A549 treated with Mapracorat at 1 μM for 4 hours (cell line): ENCODE data around the gene SPTBN2. TPM values are rescaled to one million over a fixed set of nuclear protein-coding genes. Genes with fewer than 3 reads are reported as not detected.

Experiments used
- total RNA-seq: library from RNA; stranded (reverse); fragments of 200-300 nt; extraction: Qiagen RNA extraction; gene quantifications from 5 replicates; pipeline ENCODE4 v1.2.3, GENCODE V29; 2022

Gene SPTBN2
- total RNA-seq = 8.7 to 10.7 TPM (median 9.7 TPM) in 5 replicates

GRCh38 chr11:66728693-66729385 is at the start of gene SPTBN2:
Gene SPTBN2, minus strand, starts transcription at chr11:66729216. Its CDS starts 7,976 bp downstream, at chr11:66721240.

GRCh38 chr11:66677599-66678375 is 51.2 kb downstream of the SPTBN2 start, which contains the start of gene RBM4B:
Gene RBM4B, minus strand, starts transcription at chr11:66677887. Its CDS starts 808 bp downstream, at chr11:66677079.

GRCh38 chr11:66638177-66639065 is 90.6 kb downstream of the SPTBN2 start, which contains the start of gene RBM4:
Gene RBM4, plus strand, starts transcription at chr11:66638703. Its CDS starts 1,009 bp downstream, at chr11:66639712.

Other genes with a start within 250 kb of the SPTBN2 start
- gene DPP3, start 248.8 kb downstream of the SPTBN2 start, total RNA-seq = 52.7 to 59.0 TPM (median 57.5 TPM) in 5 replicates
- gene BBS1, start 218.6 kb downstream of the SPTBN2 start, total RNA-seq = 8.2 to 11.7 TPM (median 9.5 TPM) in 5 replicates
- gene ZDHHC24, start 183.2 kb downstream of the SPTBN2 start, total RNA-seq = 6.2 to 14.4 TPM (median 13.6 TPM) in 5 replicates
- not detected in 5 replicates for gene ACTN3, start 182.3 kb downstream of the SPTBN2 start, total RNA-seq
- 30.3 to 40.9 TPM (median 33.5 TPM) in 5 replicates for gene CTSF, start 160.6 kb downstream of the SPTBN2 start, total RNA-seq
- 0.60 to 0.67 TPM (median 0.63 TPM) in 5 replicates for gene CCDC87, start 136.2 kb downstream of the SPTBN2 start, total RNA-seq
- gene CCS, start 136.0 kb downstream of the SPTBN2 start, total RNA-seq = 26.2 to 30.7 TPM (median 27.4 TPM) in 5 replicates
- gene RBM14, start 112.6 kb downstream of the SPTBN2 start, total RNA-seq = 63.5 to 82.0 TPM (median 66.9 TPM) in 5 replicates
- gene RBM4, start 90.5 kb downstream of the SPTBN2 start, total RNA-seq = 128 to 156 TPM (median 136 TPM) in 5 replicates
- 17.6 to 22.3 TPM (median 19.3 TPM) in 5 replicates for gene RBM4B, start 51.3 kb downstream of the SPTBN2 start, total RNA-seq
- 40.2 to 55.7 TPM (median 52.3 TPM) in 5 replicates for gene RCE1, start 114.2 kb upstream of the SPTBN2 start, total RNA-seq
- gene LRFN4, start 127.8 kb upstream of the SPTBN2 start, total RNA-seq = 68.1 to 127 TPM (median 112 TPM) in 5 replicates
- 31.0 to 40.8 TPM (median 38.5 TPM) in 5 replicates for gene PC, start 229.2 kb upstream of the SPTBN2 start, total RNA-seq
- gene C11orf86, start 246.1 kb upstream of the SPTBN2 start, total RNA-seq = 44.1 to 80.8 TPM (median 70.7 TPM) in 5 replicates